Cerebellar nuclear complex (tissue), 1 donor: Measurements from ENCODE around the gene RENBP.

Experiments used
- DNase-seq, 2 experiments: peaks; one replicate each; lab custom pipeline; 2025; lab: John Stamatoyannopoulos, UW

RENBP gene

DNA sequence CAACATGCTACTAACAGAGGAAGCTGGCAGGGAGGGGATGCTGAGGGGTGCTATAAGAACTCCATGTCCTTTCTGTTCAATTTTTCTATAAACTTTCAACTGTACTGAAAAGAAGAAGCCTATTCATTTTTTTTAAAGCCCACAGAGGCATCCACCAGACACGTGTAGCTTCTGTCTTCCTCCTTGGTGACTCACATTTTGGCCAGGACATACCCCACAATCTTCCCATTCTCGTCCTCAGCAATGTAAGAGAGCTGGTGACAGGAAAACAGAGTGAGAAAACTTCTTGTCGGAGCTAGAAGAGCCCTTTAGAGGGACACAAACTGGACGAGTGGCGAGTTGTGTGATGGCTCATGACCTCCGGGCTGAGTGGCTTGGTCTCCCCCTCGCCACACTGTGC is 10.7 kb downstream of the RENBP start:
- no peak for DNase-seq

DNA sequence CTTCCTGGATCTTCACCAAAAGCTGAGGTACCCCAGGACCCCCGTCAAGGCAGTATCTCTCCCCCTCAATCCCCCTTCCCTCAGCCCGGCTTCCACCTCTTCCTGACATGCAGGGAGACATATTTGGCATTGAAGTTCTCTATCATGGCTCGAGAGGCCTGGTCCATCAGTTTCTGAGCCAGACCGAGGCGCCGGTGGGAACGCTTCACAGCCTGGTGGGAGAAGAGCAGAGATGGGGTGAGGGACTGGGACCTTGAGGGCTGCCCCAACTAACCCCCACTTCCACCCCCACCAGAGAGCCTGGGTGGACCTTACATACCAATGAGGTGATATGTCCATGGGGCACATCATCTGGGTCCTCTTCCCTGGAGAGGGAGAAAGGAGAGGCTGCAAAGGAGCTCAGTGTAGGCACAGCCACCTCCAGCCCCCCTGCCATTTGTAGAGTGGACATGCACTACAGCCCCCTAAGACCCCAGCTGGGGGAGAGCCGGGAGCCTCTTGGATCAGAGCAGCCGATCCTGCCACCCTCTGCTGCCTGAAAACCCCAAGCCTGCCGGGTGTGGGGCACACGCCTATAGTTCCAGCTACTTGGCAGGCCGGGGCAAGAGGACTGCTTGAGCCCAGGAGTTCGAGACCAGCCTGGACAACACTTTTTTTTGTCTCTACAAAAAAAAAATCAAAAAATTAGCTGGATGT is 12.1 kb downstream of the RENBP start:
- DNase-seq, result no peak

- no peak for DNase-seq
These were observed 12.7 kb downstream of the RENBP start for GRCh38 chrX:153931748-153932147.

GRCh38 chrX:153931151-153931550 is 13.3 kb downstream of the RENBP start:
- no peak for DNase-seq

- no peak for DNase-seq
These were observed 14.2 kb downstream of the RENBP start for GRCh38 chrX:153930011-153930910.

DNA sequence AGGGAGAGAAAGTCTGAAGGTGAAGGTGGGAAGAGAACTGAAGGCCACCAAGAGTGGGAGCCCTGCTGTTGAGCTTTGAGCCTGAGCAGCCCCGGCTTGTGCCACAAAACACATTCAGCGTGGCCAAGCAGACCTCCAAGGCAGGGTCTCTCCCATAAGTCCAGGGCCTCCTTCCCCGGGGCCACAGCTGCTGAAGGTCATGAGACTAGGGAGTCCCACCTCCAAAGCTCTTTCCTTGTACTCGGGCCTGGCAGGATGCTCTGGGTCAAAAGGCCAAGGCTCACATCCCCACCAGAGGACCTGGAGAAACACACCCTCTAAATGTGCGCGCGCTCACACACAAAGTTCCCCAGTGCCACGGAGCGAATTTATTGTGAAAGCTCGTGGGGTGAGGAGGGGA is 14.9 kb downstream of the RENBP start:
- no peak for DNase-seq

GRCh38 chrX:153928846-153929245 is 15.6 kb downstream of the RENBP start:
- DNase-seq, result no peak

GRCh38 chrX:153927922-153928760 is 16.3 kb downstream of the RENBP start:
- DNase-seq, result peak; percentile 65 to 77

GRCh38 chrX:153927672-153927921 is 16.8 kb downstream of the RENBP start:
- no peak for DNase-seq

- DNase-seq, result no peak
These were observed 17.4 kb downstream of the RENBP start for GRCh38 chrX:153926858-153927671.

GRCh38 chrX:153926552-153926857 is 17.9 kb downstream of the RENBP start:
- DNase-seq, result no peak

GRCh38 chrX:153925739-153926551 is 18.5 kb downstream of the RENBP start, which contains the start of gene ARHGAP4:
TSS of gene ARHGAP4 (minus strand) at chrX:153926264. CDS start at chrX:153926202, 62 bp downstream.
- DNase-seq, result no peak

DNA sequence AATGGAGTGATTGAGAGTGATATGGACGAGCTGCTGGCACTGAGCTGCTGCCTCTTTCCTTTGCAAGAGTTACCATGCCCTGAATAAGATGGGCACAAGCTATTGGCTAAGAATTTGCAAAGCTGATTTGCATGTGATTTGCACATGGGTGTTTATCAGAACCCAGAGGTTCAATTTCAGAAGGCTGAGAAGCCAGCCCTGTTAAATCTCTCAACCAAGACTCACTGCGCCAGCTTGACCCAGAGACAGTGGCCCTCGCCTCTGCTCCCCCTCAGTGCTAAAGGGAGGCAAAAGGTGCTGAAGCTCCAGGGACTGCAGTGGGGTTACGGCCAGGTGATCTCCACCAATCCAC is 19.1 kb downstream of the RENBP start:
- DNase-seq, result no peak

DNA sequence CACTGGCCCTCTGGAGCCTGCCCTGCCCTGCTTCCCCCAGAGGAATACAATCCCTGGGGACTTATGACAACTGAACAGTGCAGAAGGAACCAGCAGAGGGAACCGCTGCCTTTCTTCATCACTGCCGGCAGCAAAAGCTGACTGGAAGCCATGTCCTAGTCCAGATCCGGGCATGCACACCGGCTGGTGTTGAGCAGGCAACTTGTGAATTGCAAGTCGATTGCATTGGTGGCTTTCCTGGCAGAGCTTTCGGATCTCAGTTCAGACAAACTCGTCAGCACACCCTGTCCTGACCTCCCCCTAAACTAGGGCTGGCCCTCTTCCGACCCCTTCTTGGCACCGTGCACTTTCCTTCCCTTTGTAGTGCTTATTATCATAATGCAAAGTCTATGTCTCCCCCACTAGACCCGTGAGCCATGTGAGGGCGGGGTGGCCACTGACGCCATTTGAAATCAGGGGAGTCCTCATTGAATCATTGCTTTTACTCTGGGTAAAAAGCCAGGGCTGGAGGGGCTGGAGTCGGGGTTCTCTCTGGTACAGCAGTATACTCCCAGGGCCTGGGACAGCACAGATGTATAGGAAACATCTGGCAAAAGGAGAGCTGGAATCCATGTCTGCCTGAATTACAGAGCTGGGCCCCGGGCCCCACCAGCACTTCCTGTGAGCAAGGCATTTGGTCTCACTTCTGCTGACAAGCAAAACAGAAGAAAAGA is 20.1 kb downstream of the RENBP start:
- no peak for DNase-seq

GRCh38 chrX:153922932-153923857 is 21.2 kb downstream of the RENBP start:
- DNase-seq, result peak; percentile 13 to 58

DNA sequence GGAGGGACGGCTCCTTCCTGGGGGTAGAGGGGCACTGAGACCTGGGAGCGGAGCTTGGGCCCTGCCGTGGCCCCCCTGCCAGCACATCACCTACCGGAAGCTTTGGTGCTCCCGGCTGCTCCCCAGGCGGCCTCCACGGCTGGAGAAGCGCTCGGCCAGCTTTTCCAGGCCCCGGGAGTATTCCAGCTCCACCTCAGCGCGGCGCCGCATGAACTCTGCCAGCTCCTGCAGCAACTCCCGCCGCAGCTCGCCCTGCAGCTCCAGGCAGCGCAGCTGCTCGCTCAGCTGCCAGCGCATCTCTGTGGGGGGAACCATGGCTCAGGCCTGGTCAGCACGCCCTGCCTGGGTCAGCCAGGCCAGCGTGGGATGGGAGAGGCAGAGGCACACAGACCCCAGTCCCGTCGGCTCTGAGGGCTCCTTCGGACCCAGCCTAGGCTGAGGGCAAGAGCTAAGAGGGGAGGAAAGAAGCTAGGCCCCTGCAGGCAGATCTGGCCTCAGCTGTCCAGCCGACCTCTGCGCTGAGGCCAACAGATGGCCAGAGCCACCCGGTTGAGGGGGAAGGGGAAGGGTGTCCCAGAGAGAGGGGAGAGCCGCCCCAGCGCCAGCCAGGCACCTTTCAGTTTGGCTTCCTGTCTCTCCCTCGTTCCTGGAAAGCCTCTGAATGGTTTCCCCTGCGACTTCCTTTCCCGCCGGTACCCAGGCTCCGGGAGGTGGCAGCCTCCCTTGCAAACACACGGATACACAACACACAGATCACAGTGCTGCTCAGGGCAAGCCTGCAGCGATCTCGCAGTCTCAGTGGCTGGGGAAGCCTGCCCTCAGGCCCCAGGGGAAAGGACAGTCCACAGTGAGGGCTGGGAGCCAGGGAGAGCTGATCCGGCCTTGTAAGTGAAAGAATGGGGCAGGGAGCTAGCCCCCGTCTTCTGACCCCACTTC is 22.7 kb downstream of the RENBP start:
- DNase-seq, result no peak

DNA sequence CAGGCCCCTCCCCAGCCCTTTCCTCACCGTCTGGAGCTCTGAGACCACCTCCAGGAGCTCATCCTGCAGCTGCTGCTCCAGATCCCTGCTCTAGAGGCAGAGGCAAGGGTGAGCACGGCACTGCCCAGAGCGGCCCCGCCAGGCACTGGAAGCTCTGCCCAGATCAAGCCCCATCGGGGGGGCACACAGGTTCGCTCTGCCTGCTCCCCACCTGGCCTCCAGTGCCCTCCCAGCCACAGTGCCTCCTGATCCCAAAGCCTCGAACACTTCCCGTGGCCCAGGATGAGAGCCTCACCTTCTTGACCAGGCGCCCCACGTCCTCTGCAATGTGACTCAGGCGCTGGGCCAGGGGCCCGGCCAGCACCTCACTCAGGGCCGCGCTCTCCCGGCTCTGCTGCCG is 23.4 kb downstream of the RENBP start:
- no peak for DNase-seq

DNA sequence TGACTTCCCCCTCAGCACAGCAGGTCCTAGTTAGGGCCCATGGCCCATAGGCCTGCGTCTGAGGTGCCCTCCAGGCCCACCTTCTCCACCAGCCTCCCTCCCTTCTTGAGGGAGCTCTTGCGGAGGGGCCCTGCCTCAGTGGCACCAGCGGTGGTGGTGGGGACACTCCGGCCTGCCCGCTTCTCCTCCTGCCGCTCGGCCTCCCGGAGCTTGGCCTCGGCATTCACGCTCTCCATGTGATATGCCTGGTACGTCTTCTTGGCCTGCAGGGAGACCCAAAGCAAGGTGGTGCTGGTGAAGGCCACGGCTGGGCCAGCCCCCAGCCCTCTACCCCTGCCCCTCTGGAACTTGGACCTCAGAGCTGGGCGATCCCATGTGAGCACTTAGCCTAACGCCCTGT is 23.9 kb downstream of the RENBP start:
- DNase-seq, result no peak
